ENCODE data around the gene GNG11. TPM values are rescaled to one million over a fixed set of nuclear protein-coding genes. Genes with fewer than 3 reads are reported as not detected.

GNG11 gene
- total RNA-seq, 1 donor from 2014 or later: 21.6 TPM

DNA sequence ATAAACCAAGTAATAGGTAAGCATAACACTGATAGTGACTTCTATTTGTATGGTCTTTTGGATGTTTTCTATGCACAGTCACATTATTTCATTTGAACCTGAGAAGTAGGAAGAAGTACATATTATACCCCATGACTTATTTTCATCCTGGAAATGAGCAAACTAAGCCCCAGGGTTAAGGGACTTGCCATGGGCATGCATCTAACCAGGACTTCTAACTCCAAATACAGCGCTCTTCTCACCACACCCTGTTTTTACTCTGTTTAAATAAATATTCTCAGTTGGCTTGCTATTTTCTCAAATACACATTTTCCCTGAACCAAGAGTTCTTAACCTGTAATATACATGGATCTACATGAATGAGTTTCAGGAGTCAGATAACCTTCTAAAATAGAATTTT, 16.3 kb downstream of the GNG11 start:
- ATAC-seq (no peak), DNase-seq (ENCODE audit: missing footprints) (no peak)
- intact Hi-C loops (cut with DNase I): loop anchor here (2.0 kb wide), 1 partner anchor 35 kb away; no protein-coding TSS in a partner anchor

DNA sequence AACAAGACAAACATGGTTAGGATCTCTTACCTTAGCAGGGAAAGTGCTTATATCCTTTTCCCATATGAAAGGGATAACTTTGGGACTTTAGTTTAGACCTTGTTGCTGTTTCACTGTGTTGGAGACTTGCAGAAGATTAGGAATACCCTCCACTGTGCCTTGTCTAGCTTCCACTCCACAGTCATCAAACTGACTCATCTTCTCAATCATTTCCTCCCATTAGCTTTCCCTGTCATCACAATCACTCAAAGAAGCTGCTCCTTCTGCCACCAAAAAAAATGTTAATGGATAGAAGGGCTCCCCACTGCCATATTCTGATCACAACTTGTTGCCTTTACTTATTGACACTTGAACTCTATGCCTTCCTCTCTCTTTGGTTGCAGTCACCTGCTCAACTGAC, 16.8 kb downstream of the GNG11 start:
- intact Hi-C loops (cut with DNase I): no loop called here

DNA sequence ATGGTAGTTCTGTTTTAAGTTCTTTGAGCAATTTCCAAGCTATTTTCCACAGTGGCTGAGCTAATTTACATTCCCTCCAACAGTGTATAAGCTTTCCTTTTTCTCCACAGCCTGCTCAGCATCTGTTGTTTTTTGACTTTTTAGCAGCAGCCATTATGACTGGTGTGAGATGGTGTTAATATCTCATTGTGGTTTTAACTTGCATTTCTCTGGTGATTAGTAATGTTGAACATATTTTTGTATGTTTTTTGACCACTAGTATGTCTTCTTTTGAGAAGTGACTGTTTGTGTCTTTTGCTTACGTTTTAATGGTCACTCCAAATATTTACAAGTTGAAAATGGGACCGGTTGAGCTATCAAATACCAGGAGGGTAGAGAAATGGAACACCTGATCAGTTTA, 20.4 kb downstream of the GNG11 start:
- intact Hi-C loops (cut with DNase I): loop anchor here (5.0 kb wide), 1 partner anchor 35 kb away; the partner anchor contains the start of gene GNGT1
- DNase-seq (ENCODE audit: missing footprints): no peak

More for the DNA sequence above, 16.8 kb downstream of the GNG11 start:
- ATAC-seq (no peak), DNase-seq (ENCODE audit: missing footprints) (no peak)

DNA sequence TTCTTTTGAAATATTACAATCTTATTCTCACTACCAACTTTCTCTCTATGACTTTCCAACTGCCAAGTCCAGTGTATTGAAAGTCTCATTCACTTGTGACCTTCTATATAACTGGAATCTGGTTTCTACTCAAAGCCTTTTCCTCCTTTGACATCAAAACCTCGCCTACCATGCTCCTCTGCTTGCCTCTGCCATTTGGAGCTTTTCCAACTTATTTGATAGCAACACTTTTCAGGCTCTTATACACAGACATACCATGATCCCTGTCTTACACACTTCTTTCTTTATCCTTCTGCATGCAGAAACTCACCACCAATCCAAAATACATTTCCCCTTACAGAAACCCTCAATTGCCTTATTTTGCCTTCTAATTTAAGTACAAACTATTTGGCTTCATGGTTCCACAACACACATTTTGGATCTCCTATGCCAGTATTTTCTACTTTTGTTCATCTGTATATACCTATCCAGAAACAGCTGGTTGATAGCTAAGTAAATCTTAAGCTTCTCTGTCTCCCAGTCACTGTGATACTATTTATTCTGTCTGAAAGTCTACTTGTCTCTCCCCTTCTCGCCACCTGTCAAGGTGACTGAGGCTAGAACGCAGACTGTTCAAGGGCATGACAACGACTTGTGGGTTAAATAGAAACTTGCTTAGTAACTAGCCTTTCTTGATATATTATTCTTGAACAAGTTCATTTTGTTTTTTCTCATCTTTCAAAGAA, 22.4 kb downstream of the GNG11 start:
- ATAC-seq (no peak), DNase-seq (ENCODE audit: missing footprints) (no peak)
- intact Hi-C loops (cut with DNase I): loop anchor here (5.0 kb wide), 1 partner anchor 37 kb away; the partner anchor contains the start of gene GNGT1

More for the DNA sequence above, 20.4 kb downstream of the GNG11 start:
- no peak for ATAC-seq

DNA sequence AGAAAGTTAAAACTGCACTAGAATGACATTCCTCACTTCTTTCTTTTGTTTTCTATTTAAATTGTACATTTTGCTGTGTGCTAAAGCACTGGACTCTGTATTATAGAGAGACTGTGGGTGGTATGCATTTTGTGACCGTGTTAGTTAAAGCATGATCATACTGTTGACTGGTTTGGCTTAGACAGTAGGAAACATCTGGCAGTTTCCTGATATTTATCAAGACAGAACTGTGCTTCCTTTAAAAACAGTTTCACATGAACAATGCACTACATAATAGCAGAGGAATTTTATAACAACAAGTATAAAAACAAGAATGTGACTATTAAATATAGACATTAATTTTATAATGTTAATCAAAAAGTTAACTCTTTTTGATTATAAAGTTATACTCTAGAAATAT, 23.1 kb downstream of the GNG11 start:
- no peak for ATAC-seq
- intact Hi-C loops (cut with DNase I): loop anchor here (5.0 kb wide), 1 partner anchor 37 kb away; the partner anchor contains the start of gene GNGT1

DNA sequence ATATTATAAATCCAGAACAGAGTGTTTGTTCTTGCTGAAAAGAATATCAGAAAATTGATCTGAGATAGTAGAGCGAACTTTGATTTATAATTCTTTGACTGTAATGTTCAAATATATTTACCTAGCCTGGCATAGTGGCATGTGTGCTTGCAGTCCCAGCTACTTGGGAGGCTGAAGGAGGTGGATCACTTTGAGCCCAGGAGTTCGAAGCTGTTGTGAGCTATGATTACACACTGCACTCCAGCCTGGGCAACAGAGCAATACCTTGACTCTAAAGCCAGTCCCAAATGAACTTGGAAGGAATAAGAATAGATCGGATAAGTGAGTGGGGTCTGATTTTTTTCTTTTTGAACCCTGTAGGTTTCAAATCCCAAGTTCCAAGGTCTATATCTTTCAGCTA, 23.5 kb downstream of the GNG11 start:
- DNase-seq (ENCODE audit: missing footprints): no peak
- ATAC-seq: no peak
- intact Hi-C loops (cut with DNase I): no loop called here

More for the DNA sequence above, 23.1 kb downstream of the GNG11 start:
- DNase-seq (ENCODE audit: missing footprints): no peak

DNA sequence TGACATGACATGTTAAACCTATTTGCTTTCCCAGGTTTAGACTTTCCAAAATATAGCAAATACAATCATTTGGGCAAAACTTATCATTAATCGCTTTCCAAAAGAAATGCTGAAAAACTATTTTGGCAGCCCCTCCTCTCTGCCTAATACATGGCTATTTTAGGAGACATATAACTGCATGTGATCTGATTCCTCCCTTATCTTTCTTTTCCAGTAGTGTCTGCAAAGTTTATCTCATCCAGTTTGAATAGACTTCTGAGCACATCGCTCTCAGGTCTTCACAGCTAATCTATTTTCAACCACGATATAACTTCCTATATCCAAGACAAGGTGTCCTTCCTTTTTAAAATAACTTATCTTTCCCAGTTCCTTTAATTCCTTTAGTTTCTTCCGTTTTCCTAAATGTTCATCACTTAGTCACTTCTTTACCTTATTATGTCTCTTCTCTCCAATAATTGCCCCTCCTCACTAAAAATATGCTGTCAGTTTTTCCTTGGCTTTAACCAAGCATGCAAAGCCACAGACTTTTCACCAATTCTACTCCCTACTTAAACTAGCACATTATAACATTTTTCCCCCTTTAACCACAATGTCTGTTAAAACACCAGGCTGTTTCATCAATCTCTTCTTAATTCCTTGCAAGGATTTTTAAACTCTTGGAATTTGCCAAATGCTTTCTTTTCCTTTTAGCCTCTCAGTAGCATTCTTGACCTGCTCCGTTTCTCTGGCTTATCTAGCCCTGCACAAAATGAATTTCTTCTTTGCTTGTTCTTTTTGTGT, 24.4 kb downstream of the GNG11 start:
- ATAC-seq (no peak), DNase-seq (ENCODE audit: missing footprints) (no peak)
- intact Hi-C loops (cut with DNase I): no loop called here

DNA sequence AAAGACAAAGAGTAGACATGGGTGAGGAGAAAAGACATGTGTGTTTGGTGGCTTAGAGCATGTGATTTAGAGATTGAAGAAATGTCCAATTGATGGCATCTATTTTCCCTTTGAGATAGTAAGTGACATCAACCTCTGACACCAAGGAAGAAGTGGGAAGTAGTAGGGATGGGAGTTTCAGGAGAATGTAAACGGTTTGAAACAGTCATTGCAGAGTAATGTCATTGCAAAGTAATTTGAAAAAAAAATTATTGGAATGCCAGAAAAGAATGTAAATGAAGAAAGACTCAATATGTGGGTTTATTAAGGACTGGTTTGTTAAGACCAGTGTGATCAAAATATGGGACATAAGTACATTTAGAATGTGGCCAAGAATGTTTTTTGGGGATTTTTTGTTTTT, 26.6 kb downstream of the GNG11 start:
- no peak for DNase-seq (ENCODE audit: missing footprints)
- intact Hi-C loops (cut with DNase I): no loop called here
- ATAC-seq: no peak

DNA sequence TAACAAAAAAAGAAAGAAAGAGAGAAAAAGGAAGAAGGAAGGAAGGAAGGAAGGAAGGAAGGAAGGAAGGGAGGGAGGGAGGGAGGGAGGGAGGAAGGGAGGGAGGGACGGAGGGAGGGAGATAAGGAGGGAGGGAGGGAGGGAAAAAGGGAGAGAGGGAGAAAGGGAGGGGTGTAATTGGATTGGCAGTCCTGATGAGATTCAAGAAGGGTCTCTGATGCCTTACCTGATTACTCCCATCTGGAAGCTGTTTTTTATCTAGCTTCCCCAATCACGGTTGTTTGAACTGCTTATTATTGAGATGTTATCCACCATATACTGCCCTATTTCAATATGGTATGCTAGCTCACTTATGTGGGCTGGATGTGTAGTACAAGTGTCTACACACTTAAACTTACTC, 27.3 kb downstream of the GNG11 start:
- DNase-seq (ENCODE audit: missing footprints): no peak
- no peak for ATAC-seq
- intact Hi-C loops (cut with DNase I): no loop called here

DNA sequence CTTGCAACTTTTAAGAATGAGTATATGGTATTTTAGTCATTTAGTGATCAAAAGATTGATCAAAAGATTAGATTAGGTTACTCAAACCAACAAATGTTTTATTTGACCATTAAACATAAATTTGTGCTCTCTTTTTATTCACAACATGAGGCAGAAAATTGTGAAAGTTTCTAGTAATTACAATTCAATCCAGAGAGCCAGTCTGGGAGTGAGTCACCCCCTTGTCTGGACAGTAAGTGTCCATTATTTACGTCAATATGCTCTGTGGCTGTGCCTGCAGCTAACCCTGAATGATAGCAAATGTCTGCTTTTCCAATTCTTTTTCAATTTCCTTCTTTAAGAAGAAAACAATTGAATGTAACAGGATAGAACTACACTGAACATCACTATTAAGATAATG, 27.9 kb downstream of the GNG11 start:
- intact Hi-C loops (cut with DNase I): no loop called here
- ATAC-seq: no peak
- DNase-seq (ENCODE audit: missing footprints): no peak

DNA sequence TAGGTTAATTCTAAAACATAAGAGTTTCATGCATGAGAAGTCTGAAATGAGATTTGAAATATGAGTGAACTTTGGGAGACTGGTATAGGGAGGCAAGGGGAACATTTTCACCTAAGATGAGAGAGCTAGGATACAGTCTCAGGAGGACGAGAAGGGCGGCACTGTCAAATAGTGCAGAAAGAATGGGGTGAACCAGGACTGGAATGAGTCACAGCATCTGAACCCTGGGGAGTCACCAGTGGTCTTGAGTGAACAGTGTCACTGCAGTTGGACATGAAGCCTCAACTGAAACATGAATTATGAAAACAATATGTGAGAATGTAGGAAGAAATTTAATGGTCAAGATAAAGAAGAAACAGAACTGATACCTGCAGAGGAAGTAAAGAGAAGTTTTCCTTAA, 33.8 kb downstream of the GNG11 start:
- DNase-seq (ENCODE audit: missing footprints) (no peak), ATAC-seq (no peak)
- intact Hi-C loops (cut with DNase I): no loop called here

DNA sequence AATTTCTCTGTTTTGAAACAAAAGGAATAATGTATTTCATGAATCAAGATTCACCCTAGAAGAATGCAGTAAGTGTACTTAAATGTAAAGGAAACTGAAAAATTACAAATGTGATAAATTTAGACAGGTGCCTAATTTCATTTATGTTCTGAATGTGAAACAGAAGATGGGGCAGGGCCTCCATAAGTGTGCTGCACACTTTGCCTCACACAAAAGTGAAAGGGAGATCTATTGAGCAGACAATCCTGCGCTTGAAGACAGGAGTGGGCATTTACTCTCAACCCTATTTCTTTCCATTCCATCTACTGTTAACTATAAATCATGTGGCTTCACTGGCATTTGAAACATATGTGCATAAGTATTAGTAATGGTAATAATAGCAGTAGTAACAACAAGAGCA, 36.2 kb downstream of the GNG11 start:
- ATAC-seq (no peak), DNase-seq (ENCODE audit: missing footprints) (no peak)
- intact Hi-C loops (cut with DNase I): no loop called here

DNA sequence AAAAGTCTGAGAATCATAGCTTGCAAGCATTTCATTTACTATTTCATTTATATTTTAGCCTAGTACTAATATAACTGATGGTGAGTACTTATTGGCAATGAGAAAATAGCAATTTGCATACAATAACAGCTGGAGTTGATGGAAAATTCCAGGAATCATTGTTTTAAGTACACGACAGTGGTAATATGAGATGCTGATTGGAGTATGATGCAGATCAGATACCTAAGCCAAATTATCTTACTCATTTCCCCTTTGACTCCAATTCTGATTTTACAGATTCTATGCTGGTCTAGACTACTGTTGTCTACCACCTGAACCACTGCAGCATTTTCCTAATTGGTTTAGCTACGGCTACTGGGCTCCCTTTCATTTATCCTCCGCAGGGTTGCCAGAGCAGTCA, 36.7 kb downstream of the GNG11 start:
- no peak for ATAC-seq
- intact Hi-C loops (cut with DNase I): no loop called here

DNA sequence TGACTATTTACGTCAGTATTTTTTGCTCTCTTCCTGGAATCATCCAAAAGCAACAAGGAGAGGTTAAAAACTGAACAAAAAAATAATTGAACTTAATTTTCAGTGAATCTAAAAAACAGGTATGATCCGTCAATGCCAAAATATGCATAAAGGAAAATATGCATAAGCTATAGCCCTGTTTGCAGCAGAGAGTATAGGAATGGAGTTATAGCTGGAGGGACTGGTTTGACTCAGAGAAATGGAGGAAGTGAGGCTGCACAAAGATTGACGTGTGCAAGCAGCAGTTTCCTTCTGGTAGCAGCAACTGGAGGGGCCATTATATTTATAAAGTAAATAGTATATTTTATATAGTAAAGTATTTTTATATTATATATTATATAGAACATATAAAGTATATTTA, 37.1 kb downstream of the GNG11 start:
- intact Hi-C loops (cut with DNase I): no loop called here
- DNase-seq (ENCODE audit: missing footprints) (no peak), ATAC-seq (no peak)

More for the DNA sequence above, 36.7 kb downstream of the GNG11 start:
- DNase-seq (ENCODE audit: missing footprints): no peak

DNA sequence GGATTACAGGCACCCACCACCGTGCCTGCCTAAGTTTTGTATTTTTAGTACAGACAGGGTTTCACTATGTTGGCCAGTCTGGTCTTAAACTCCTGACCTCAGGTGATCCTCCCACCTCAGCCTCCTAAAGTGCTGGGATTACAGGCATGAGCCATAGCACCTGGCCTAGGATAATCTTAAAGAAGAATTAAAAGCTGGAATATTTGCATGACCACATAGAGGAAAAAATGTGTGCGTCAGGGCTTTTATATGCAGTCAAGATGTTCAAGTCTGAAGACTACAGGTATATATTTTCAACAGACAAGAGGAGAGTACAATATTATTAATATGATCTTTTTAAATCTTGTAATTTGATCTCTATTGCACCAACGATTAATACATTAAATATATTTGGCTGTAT, 39.5 kb downstream of the GNG11 start:
- DNase-seq (ENCODE audit: missing footprints) (no peak), ATAC-seq (no peak)
- intact Hi-C loops (cut with DNase I): no loop called here

DNA sequence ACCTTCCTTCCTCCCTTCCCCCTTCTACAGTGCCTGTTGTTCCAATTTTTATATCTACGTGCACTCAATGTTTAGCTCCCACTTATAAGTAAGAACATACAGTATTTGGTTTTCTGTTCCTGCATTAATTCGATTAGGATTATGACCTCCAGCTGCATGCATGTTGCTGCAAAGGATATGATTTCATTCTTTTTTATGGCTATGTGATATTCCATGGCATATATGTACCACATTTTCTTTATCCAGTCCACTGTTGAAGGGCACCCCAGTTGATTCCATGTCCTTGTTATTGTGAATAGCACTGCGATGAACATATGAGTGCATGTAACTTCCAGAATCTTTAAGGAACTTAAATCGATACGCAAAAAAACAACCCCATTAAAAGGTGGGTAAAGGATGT, 42.7 kb downstream of the GNG11 start:
- no peak for ATAC-seq
- no peak for DNase-seq (ENCODE audit: missing footprints)
- intact Hi-C loops (cut with DNase I): no loop called here

DNA sequence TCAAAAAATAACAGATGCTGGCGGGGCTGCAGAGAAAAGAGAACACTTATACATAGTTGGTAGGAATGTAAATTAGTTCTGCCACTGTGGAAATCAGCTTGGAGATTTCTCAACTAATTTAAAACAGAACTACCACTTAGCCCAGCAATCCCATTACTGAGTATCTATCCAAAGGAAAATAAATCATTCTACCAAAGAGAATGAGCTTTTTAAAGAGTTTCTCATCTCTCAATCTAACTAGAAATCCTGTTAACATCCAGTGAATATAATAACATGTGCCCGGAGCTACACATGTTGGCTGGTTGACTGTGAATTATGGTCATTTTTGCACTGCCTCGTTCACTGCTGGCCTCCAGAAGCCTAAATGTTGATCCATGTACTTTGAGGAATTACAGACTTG, 43.3 kb downstream of the GNG11 start:
- DNase-seq (ENCODE audit: missing footprints): no peak
- ATAC-seq: no peak
- intact Hi-C loops (cut with DNase I): no loop called here

DNA sequence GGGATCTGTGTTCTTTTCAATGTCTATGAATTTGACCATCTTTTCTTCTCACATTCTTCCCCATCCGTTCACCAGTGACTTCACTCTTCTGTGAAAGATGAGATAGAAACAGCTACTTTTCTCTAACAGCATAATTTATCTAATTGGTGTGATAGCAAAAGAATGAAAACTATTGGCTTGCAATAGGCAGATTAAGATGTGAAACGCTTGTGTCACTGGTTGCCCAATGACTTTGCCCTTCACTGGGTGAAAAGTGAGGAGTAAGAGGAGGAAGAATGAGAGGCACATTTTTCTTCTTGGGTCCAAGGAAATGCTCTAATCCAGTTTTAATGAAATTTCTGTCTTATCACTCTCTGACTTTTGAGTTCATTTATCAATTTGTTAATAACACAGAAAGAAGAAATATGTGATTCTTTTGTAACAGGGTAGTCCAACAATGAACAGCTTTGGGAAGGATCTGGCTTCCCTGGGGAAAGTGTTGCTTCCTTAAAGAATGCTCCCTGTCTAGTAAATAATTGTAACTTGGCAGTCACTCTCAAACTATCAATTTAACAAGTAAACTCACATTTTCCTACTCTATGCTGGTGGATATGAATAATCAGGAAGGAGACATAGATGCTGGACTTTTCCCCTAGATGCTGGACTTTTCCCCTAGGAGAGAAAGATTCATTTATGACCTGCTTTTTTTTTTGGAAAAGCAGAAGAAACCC, 47.5 kb downstream of the GNG11 start:
- ATAC-seq: no peak
- intact Hi-C loops (cut with DNase I): no loop called here
- DNase-seq (ENCODE audit: missing footprints): no peak

DNA sequence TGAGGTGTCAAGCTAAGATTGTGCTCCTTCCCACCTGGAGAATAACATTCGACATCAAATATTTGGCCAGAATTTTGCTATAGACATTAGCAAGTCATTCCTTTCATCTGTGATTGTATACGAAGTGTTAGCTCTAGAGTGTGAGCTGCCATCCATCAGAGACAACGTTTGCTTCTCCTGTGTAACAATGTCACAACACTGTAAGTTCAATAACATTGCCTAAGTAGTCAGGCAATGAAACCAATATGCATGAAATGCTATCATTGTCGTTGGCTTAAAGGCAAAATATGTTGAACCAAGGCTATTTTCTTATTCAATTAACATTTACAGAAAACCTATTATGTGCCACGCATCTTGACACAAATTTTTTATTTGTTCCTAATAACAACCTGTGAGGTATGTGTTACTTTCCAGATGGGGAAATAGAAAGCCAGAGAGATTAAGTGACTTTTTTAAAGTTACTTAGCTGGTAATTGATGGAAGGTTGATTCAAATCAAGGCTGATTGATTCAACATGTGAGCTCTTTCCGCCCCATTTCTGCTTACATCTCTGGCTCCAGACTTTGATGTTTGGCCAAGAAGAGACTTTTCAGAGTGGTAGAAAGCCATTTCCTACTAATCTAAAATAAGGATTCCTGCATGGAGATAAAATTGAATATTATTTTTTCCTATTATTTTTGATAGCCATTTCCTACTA, 50.6 kb downstream of the GNG11 start:
- ATAC-seq (no peak), DNase-seq (ENCODE audit: missing footprints) (no peak)
- intact Hi-C loops (cut with DNase I): loop anchor here (2.0 kb wide), 1 partner anchor 35 kb away; no protein-coding TSS in a partner anchor

Measured in Right ventricle myocardium inferior (tissue), 1 donor.